Stimulated activated CD4-positive, alpha-beta T cell treated with anti-CD3 and anti-CD28 coated beads, Interleukin-12 subunit alpha, Interleukin-12 subunit beta, amount 100 ng/mL, for 48 hours (primary cell): ENCODE measurements around the gene SEBOX.

ENCODE experiments used
- DNase-seq, 3 donors: peaks; one replicate each; pipeline ENCODE4 v3.0.0-alpha.2; 2020; ENCODE audit warnings: low read depth in 2 of 3, low spot score in 1 of 3

SEBOX gene

GRCh38 chr17:28320215-28321061 is 44.6 kb downstream of the SEBOX start:
- DNase-seq = no peak

GRCh38 chr17:28319598-28319935 is 45.4 kb downstream of the SEBOX start:
- DNase-seq = no peak

DNA sequence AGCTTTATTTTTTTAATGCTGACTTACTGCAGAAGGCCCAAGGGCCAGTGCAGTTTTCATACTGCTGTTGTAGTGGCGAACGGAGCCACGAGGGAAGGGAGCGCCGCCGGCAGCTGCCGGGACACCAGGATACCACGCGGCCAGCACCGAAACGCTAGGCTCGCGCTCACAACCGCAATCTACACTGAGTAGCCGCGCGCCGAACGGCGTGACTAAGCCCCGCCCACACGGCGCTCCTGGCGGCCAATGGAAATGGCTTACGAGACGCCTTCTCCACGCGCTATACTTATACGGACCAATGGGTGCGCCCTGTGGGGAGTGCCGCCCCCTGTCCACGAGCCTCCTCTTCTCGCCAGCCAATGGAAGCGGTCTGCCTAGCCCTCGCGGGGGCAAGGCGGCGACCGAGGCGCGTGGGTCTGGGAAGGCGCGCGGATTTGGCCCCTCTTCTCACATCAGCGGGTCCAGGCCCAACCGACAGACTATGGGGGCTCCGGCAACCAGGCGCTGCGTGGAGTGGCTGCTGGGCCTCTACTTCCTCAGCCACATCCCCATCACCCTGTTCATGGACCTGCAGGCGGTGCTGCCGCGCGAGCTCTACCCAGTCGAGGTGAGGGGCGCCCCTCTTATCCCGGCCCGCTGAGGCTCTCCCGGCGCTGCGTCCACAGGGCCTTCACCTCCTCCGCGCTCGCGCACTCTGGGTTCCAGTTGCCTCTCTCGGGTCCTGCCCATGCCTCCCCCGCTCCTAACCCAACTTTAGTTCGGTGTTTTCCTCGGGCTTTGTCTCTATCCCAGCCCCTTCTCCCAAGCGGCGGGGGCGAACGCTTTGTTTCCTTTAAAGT is 46.0 kb downstream of the SEBOX start, which contains the start of gene TMEM97:
TMEM97 (plus strand) TSS at position 442 of the 839 bp plus-strand sequence; CDS start at position 482, 40 bp downstream.
- peak; percentile 88 to 95 (median 93) for DNase-seq

GRCh38 chr17:28317966-28318758 is 46.8 kb downstream of the SEBOX start:
- DNase-seq = no peak

GRCh38 chr17:28317099-28317965 is 47.7 kb downstream of the SEBOX start:
- DNase-seq = no peak

GRCh38 chr17:28315846-28316705 is 48.9 kb downstream of the SEBOX start:
- DNase-seq = no peak

DNA sequence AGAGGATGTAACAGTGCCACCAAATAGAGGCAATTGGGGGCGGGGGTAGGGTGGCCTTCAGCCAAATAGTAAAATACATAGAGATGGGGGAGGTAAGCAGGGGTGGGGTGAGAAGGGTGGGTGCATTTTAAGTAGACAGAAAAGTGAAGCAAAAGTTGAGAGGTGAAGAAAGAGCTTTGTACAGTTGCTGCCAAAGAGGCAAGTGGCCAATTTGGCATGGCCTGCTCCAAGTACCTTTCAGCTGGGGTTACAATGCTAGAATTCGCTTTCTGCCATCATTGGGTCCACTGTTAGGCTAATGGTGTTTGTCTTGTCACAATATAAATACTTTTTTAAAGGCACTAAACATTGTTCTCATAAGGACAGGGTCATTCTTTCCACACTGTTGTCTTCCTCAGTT is 51.2 kb downstream of the SEBOX start:
- DNase-seq = no peak
